HG03460 (cell line): ENCODE data around the gene CCNB3.
"Not testable (repeated sequence)": the region's sequence is repeated elsewhere in the genome, so short reads cannot be mapped to it uniquely, and the experiment has no call there.

Source experiments
- ATAC-seq: cut with Tn5 transposase; IDR thresholded peaks from one replicate; pipeline ENCODE4 v1.9.1; 2021; ENCODE audit not compliant: unreplicated experiment

Gene CCNB3

GRCh38 chrX:50204364-50204899, at the start of gene CCNB3:
Gene CCNB3, plus strand, starts transcription at chrX:50204765. Its CDS starts 80,399 bp downstream, at chrX:50285164.
- peak; percentile 99 for ATAC-seq

- ATAC-seq: no peak
Observed at GRCh38 chrX:50157545-50158135, 46.9 kb upstream of the CCNB3 start.

DNA sequence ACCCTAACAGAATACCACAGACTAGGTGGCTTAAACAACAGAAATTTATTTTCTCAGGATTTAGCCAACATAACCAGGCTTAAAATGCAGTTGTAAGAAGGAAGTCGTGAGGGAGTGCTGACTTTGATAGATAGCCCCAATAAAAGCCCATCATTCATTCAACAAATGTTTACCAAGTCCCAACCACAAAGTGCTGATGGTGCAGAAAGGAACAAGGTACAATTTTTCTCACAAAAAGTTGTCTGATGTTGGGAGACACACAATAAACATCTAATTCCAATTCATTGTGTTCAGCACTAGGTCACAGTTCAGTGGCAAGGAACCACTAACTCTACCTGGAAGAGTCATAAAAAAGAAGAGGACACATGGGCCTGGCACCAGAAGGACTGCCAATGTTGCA, 46.0 kb upstream of the CCNB3 start:
- no peak for ATAC-seq

DNA sequence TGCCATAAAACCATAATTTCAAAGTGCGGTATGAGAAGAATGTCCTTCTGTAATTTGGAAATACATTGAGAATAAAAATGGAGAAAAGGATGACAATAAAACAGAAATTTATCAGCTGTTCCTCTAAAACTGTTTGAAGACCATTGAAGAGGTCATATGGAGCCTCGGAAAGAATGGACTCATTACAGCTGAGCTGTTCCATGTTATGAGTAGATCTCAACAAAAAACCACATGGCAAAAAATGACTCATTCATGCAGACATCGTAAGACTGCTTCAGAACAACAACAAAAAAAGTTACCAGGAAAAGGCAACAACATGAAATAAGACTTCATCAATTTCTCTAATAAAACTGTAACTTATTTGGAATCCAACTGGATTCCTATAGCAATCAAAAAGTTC, 43.4 kb upstream of the CCNB3 start:
- no peak for ATAC-seq

GRCh38 chrX:50165727-50166126, 38.8 kb upstream of the CCNB3 start:
- ATAC-seq: no peak

GRCh38 chrX:50167366-50167765, 37.2 kb upstream of the CCNB3 start:
- ATAC-seq: no peak

GRCh38 chrX:50168241-50168687, 36.3 kb upstream of the CCNB3 start:
- ATAC-seq: peak; percentile 57

GRCh38 chrX:50169717-50170116, 34.8 kb upstream of the CCNB3 start:
- no peak for ATAC-seq

- ATAC-seq: no peak
Observed at GRCh38 chrX:50180073-50180940, 24.3 kb upstream of the CCNB3 start.

GRCh38 chrX:50183891-50184290, 20.7 kb upstream of the CCNB3 start:
- no peak for ATAC-seq

DNA sequence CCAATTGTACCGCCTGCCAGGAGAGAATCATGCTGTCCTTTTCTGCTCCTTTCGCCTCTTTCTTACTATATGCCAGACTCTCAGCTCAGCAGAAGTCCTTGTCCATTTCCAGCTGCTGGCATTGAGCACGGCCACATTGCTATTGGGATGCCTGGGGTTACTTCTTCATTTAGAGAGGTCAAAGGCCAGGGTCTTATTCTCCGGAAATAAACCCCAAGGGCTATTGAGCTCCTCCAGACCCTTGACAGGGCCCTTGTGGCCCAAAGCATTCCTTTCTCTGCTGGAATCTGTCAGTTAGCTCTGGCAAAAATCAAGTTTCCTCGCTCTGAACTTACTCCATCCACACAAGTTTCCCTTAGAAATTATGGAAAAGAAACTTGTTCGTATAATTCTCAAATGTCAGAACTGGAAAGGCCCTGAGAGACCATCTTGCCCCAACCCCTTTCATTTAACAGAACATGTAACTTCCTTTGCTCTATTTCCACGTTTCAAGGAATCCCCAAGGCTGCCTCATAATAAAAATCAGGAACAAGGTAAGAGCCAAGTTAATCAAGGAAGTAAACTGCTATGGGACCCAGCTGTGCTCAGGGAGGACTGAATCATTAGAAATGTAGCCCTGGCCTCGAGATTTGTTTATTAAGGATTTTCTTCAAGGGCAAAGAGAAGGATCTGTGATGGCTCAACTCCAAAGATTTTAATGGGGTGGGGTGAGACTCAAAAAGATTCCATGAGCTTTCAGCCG, 15.5 kb upstream of the CCNB3 start:
- no peak for ATAC-seq

- no peak for ATAC-seq
Observed at GRCh38 chrX:50198348-50198747, 6.2 kb upstream of the CCNB3 start.

DNA sequence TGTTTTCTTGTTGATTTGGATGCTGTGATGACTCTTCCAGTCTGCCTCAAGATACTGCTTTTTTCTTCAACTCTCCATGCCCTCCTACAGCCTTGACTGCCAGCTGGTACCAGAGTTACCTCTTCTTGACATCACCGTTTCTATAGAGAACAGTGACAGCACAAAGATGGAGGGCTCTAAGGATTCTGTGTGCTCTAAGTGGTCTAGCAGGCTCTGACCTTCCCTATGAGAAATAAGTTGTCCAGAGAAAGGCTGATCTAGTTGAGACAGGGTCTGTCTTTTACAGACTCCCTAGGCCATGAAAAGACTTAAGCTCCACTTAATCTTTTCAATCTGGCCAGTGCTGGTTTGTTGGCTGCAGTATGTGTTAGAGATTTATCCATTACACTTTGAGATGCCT, 3.7 kb upstream of the CCNB3 start, which contains the start of gene AKAP4:
Gene AKAP4 (minus strand): TSS at position 101 of the 400 bp plus-strand sequence. CDS start 118 bp downstream, outside the sequence.
- ATAC-seq: no peak

DNA sequence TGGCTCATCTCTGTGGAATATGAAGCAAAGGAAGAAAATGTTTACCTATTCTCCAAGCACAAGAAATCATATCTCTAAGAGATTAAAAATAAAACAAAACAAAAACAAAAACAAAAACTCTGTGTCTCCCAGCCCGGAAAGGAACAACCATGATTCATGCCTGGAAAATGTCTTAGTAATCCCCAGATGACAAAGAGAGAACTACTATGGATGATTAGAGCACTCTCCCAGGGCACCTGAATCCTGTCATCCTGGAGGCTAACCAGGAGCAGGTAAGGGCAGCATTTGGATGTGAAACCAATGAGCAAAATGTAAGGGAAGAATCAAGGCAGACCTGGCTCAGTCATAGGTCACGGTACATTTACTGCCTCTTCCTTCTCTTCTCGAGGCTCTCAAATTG, 2.0 kb upstream of the CCNB3 start:
- ATAC-seq: no peak

DNA sequence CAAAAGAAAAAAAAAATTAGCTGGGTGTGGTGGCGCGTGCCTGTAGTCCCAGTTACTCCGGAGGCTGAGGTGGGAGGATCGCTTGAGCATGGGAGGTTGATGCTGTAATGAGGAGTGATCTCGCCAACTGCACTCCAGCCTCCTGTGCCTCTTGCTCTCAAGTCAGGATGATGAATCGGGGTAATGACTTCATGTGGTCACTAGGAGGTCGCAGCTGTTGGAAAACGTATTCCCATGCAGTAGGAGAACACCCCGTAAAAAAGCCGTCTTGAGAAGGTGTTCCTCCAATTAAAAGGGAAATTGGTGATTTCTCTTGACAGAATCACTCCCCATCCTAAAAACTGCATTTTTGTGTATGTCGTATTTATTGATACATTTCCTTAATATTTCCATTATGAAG, 2.2 kb downstream of the CCNB3 start:
- no peak for ATAC-seq

- ATAC-seq: no peak
Observed at GRCh38 chrX:50211510-50211909, 6.9 kb downstream of the CCNB3 start.

DNA sequence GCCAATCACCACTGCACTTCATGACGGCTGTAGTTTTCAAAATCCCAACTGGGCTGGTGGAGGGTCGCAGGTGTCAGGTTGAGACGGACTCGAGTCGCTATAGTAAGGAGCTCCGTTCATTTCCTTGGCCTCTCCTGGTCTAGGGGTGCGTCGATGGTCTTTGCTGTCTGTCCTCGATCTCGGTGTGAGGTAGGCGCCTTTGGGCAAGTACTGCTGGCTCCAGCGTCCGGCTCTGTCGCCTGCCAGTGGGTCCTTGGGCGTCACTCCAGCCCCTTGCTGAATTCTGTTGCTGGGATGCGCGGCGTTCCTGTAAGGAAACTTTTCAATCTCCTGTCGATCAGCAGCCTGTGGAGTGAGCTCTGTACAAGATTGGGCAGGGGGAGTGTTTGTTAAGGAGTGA, 76.7 kb downstream of the CCNB3 start:
- no peak for ATAC-seq

GRCh38 chrX:50327235-50327634, 122.7 kb downstream of the CCNB3 start:
- no peak for ATAC-seq

DNA sequence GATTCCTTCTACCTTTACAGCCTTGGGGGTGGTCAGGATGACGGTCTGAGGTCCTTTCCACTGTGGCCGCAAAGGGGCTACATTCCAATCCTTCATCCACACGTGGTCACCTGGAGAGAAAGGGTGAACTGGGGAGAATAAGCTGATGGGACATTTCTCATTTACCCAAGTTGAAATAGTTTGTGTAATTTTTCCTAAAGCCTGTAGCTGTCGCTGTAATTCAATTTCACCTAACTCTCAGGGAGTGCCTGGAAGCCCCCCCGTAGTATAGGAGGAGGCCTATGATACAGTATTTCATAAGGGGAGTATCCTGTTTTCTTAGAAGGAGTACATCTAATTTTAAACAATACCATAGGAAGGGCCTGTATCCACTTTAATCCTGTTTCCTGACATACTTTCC, 128.1 kb downstream of the CCNB3 start:
- not testable (repeated sequence) for ATAC-seq

- no peak for ATAC-seq
Observed at GRCh38 chrX:50333308-50333707, 128.7 kb downstream of the CCNB3 start.

- ATAC-seq: no peak
Observed at GRCh38 chrX:50343917-50344316, 139.4 kb downstream of the CCNB3 start.
